ENCODE data around the gene TPCN1. TPM values are rescaled to one million over a fixed set of nuclear protein-coding genes. Genes with fewer than 3 reads are reported as not detected.
A peak's percentile ranks its signal among the peaks of the same experiment; 100 is the strongest.

The TPCN1 gene
- 16.4 TPM for polyA plus RNA-seq (2012; ENCODE audit: low read depth, missing spikeins)

- DNase-seq (ENCODE audit: insufficient read length, low spot score) = peak; percentile 87
- peak; percentile 99 for FAIRE-seq
- TF ChIP-seq POLR2AphosphoS5 (IDR thresholded peaks at IDR 0.05; ENCODE audit: low read depth, low read length) = peak; percentile 96
- TF ChIP-seq PAX5 (IDR thresholded peaks at IDR 0.05; ENCODE audit: insufficient read depth, low read length, severe bottlenecking) = no peak
- peak; percentile 90 for TF ChIP-seq TAF1 (IDR thresholded peaks at IDR 0.05; ENCODE audit: low read depth, low read length)
- TF ChIP-seq POU2F2 (IDR thresholded peaks at IDR 0.05; ENCODE audit: low read depth, low read length) = no peak; the same call in 1 of the 2 replicates
- TF ChIP-seq SPI1 (IDR thresholded peaks at IDR 0.05; ENCODE audit: low read depth, low read length) = 0 out of 2 replicates have a peak, but pooled peaks have one; percentile 21
- peak; percentile 96 for TF ChIP-seq POLR2A (IDR thresholded peaks at IDR 0.05; ENCODE audit: low read depth, low read length)
Observed at GRCh38 chr12:113221181-113221996, at the start of gene TPCN1. TSS of gene TPCN1 (plus strand) at chr12:113221464. CDS start at chr12:113226853, 5,389 bp downstream.

- FAIRE-seq = peak; percentile 81
- no peak for TF ChIP-seq POLR2A (IDR thresholded peaks at IDR 0.05; ENCODE audit: low read depth, low read length)
- TF ChIP-seq PAX5 (IDR thresholded peaks at IDR 0.05; ENCODE audit: insufficient read depth, low read length, severe bottlenecking) = no peak
- TF ChIP-seq TAF1 (IDR thresholded peaks at IDR 0.05; ENCODE audit: low read depth, low read length) = no peak
- TF ChIP-seq POU2F2 (IDR thresholded peaks at IDR 0.05; ENCODE audit: low read depth, low read length) = no peak
- TF ChIP-seq POLR2AphosphoS5 (IDR thresholded peaks at IDR 0.05; ENCODE audit: low read depth, low read length) = no peak
- TF ChIP-seq SPI1 (IDR thresholded peaks at IDR 0.05; ENCODE audit: low read depth, low read length) = no peak
- no peak for DNase-seq (ENCODE audit: insufficient read length, low spot score)
Observed at GRCh38 chr12:113171543-113171942, 49.7 kb upstream of the TPCN1 start.

DNA sequence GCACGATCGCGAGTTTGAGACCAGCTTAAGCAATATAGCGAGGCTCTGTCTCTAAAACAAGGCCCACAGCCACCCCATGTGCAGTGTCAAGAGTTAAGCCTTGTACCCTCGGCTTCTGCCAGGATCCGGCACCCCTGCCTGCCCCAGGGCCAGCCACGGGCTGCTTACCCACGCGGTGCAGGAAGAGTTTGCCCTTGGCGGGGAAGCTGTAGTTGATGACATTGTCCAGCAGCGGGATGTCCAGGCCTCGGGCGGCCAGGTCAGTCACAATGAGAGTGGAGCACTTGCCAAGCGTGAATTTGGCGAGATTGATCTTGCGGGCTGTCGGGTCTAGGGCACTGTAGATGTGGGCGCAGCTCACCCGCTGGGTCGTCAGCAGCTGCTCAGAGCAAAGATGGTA lies 49.1 kb upstream of the TPCN1 start:
- no peak for FAIRE-seq
- DNase-seq (ENCODE audit: insufficient read length, low spot score) = no peak
- TF ChIP-seq POU2F2 (IDR thresholded peaks at IDR 0.05; ENCODE audit: low read depth, low read length) = no peak
- TF ChIP-seq POLR2AphosphoS5 (IDR thresholded peaks at IDR 0.05; ENCODE audit: low read depth, low read length) = no peak
- no peak for TF ChIP-seq PAX5 (IDR thresholded peaks at IDR 0.05; ENCODE audit: insufficient read depth, low read length, severe bottlenecking)
- TF ChIP-seq POLR2A (IDR thresholded peaks at IDR 0.05; ENCODE audit: low read depth, low read length) = no peak
- TF ChIP-seq SPI1 (IDR thresholded peaks at IDR 0.05; ENCODE audit: low read depth, low read length) = no peak
- no peak for TF ChIP-seq TAF1 (IDR thresholded peaks at IDR 0.05; ENCODE audit: low read depth, low read length)

- peak; percentile 94 for FAIRE-seq
- TF ChIP-seq PAX5 (IDR thresholded peaks at IDR 0.05; ENCODE audit: insufficient read depth, low read length, severe bottlenecking) (peak; percentile 86), POU2F2 (IDR thresholded peaks at IDR 0.05; ENCODE audit: low read depth, low read length) (no peak)
- DNase-seq (ENCODE audit: insufficient read length, low spot score) = no peak
Observed at GRCh38 chr12:113173081-113173698, 48.1 kb upstream of the TPCN1 start.

GRCh38 chr12:113174461-113175384 lies 46.5 kb upstream of the TPCN1 start:
- DNase-seq (ENCODE audit: insufficient read length, low spot score) (peak; percentile 88), FAIRE-seq (peak; percentile 89)
- TF ChIP-seq POLR2A (IDR thresholded peaks at IDR 0.05; ENCODE audit: low read depth, low read length) (no peak), POLR2AphosphoS5 (IDR thresholded peaks at IDR 0.05; ENCODE audit: low read depth, low read length) (peak; percentile 35; the same call in 1 of the 2 replicates)

DNA sequence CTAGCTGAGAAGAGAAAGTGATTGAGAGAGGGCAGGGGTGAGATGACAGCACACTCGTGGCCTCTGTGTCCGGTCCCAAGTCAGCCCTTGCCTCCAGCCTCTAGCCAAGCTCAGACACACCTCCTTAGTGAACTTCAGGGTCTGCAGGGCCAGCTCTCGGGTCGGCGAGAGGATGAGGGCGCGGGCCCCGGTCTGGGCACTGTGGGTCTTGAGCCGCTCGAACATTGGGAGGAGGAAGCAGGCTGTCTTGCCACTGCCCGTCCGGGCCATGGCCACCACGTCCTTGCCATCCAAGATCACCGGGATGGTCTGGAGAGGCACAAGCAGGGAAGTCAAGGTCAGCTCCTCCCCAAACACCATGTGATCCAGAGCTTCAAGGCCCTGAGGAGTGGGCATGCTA lies 42.2 kb upstream of the TPCN1 start:
- DNase-seq (ENCODE audit: insufficient read length, low spot score) (no peak), FAIRE-seq (no peak)
- TF ChIP-seq POLR2A (IDR thresholded peaks at IDR 0.05; ENCODE audit: low read depth, low read length) (no peak), PAX5 (IDR thresholded peaks at IDR 0.05; ENCODE audit: insufficient read depth, low read length, severe bottlenecking) (no peak), TAF1 (IDR thresholded peaks at IDR 0.05; ENCODE audit: low read depth, low read length) (no peak), SPI1 (IDR thresholded peaks at IDR 0.05; ENCODE audit: low read depth, low read length) (no peak), POLR2AphosphoS5 (IDR thresholded peaks at IDR 0.05; ENCODE audit: low read depth, low read length) (no peak), POU2F2 (IDR thresholded peaks at IDR 0.05; ENCODE audit: low read depth, low read length) (no peak)

- DNase-seq (ENCODE audit: insufficient read length, low spot score) (no peak), FAIRE-seq (no peak)
- no peak for TF ChIP-seq TAF1 (IDR thresholded peaks at IDR 0.05; ENCODE audit: low read depth, low read length)
Observed at GRCh38 chr12:113180333-113180732, 40.9 kb upstream of the TPCN1 start.

DNA sequence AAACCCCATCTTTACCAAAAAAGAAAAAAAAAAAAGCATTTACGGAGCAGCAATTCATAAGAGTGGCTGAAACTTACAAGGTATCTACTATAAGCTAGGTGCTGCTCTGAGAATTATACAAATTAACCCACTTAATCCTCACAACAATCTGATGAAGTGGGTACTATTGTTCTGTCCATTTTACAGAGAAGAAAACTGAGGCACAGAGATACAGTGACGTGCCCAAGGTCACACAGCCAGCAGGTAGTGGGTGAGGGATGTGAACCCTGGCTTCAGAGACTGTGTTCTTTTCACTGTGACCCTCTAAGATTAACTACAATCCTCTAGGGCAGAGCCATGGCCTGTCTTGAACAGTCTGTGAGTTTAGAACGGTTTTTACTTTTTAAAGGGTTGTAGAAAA lies 39.3 kb upstream of the TPCN1 start:
- no peak for TF ChIP-seq POLR2A (IDR thresholded peaks at IDR 0.05; ENCODE audit: low read depth, low read length)
- TF ChIP-seq POLR2AphosphoS5 (IDR thresholded peaks at IDR 0.05; ENCODE audit: low read depth, low read length) = no peak
- FAIRE-seq (no peak), DNase-seq (ENCODE audit: insufficient read length, low spot score) (no peak)

GRCh38 chr12:113183030-113183589 lies 38.2 kb upstream of the TPCN1 start:
- no peak for FAIRE-seq

More at GRCh38 chr12:113183030-113183589, 38.2 kb upstream of the TPCN1 start:
- no peak for TF ChIP-seq POLR2AphosphoS5 (IDR thresholded peaks at IDR 0.05; ENCODE audit: low read depth, low read length)
- no peak for TF ChIP-seq POLR2A (IDR thresholded peaks at IDR 0.05; ENCODE audit: low read depth, low read length)
- TF ChIP-seq SPI1 (IDR thresholded peaks at IDR 0.05; ENCODE audit: low read depth, low read length) = no peak
- no peak for TF ChIP-seq TAF1 (IDR thresholded peaks at IDR 0.05; ENCODE audit: low read depth, low read length)
- TF ChIP-seq POU2F2 (IDR thresholded peaks at IDR 0.05; ENCODE audit: low read depth, low read length) = no peak
- no peak for TF ChIP-seq PAX5 (IDR thresholded peaks at IDR 0.05; ENCODE audit: insufficient read depth, low read length, severe bottlenecking)
- DNase-seq (ENCODE audit: insufficient read length, low spot score) = no peak
